Neural progenitor cell (in vitro differentiated cells): ENCODE results near the gene TMEM253. TPM values are rescaled to one million over a fixed set of nuclear protein-coding genes. Genes with fewer than 3 reads are reported as not detected.
A peak's percentile ranks its signal among the peaks of the same experiment; 100 is the strongest.

Experiments used
- DNase-seq: peaks from one replicate; pipeline ENCODE4 v3.0.0-alpha.2; 2016; ENCODE audit warnings: low spot score
- H2AFZ ChIP-seq: fragments of 200-600 bp; sonication (generic); replicated peaks from 2 replicates; pipeline ENCODE4 v1.6.1; 2016; ENCODE audit warnings: antibody characterized with exemption
- H3F3A ChIP-seq: fragments of 200-600 bp; sonication (generic); 2 replicates; pipeline ENCODE4 v1.6.1; 2016; ENCODE audit warnings: antibody characterized with exemption, low read depth
- H3K27ac ChIP-seq: fragments of 200-600 bp; sonication (generic); 2 replicates; pipeline ENCODE4 v1.5.1; 2016; ENCODE audit warnings: mild to moderate bottlenecking
- H3K27me3 ChIP-seq: fragments of 200-600 bp; sonication (generic); 2 replicates; pipeline ENCODE4 v1.6.1; 2016; ENCODE audit warnings: mild to moderate bottlenecking, moderate library complexity
- H3K36me3 ChIP-seq: fragments of 200-600 bp; sonication (generic); 2 replicates; pipeline ENCODE4 v1.5.1; 2016
- H3K4me1 ChIP-seq: fragments of 200-600 bp; sonication (generic); 2 replicates; pipeline ENCODE4 v1.6.1; 2016; ENCODE audit warnings: mixed run types
- H3K4me2 ChIP-seq: fragments of 200-600 bp; sonication (generic); 2 replicates; pipeline ENCODE4 v1.6.1; 2016
- H3K4me3 ChIP-seq: fragments of 200-600 bp; sonication (generic); 2 replicates; pipeline ENCODE4 v1.5.1; 2016
- H3K79me2 ChIP-seq: fragments of 200-600 bp; sonication (generic); 2 replicates; pipeline ENCODE4 v1.6.1; 2016; ENCODE audit warnings: low read depth
- H3K9ac ChIP-seq: fragments of 200-600 bp; sonication (generic); 2 replicates; pipeline ENCODE4 v1.6.1; 2016
- H3K9me3 ChIP-seq: fragments of 200-600 bp; sonication (generic); 2 replicates; pipeline ENCODE4 v1.5.1; 2016; ENCODE audit warnings: low read depth
- H4K20me1 ChIP-seq: fragments of 200-600 bp; sonication (generic); 2 replicates; pipeline ENCODE4 v1.6.1; 2016; ENCODE audit warnings: low read depth
- H3K27ac Mint-ChIP-seq: 3 replicates; pipeline ENCODE4 v1.8.0; 2021; ENCODE audit warnings: mixed read lengths
- H3K27me3 Mint-ChIP-seq: 2 replicates; pipeline ENCODE4 v1.8.0; 2022; ENCODE audit warnings: low read depth, mild to moderate bottlenecking, inconsistent platforms, moderate library complexity, mixed read lengths; ENCODE audit not compliant: insufficient read depth
- H3K36me3 Mint-ChIP-seq: 3 replicates; pipeline ENCODE4 v1.8.0; 2021; ENCODE audit warnings: mixed read lengths
- H3K4me1 Mint-ChIP-seq: 3 replicates; pipeline ENCODE4 v1.8.0; 2021; ENCODE audit warnings: mixed read lengths
- H3K4me3 Mint-ChIP-seq: 3 replicates; pipeline ENCODE4 v1.8.0; 2021; ENCODE audit warnings: mild to moderate bottlenecking, moderate library complexity, mixed read lengths
- H3K9me3 Mint-ChIP-seq: 3 replicates; pipeline ENCODE4 v1.8.0; 2020; ENCODE audit warnings: mixed read lengths
- CTCF ChIP-seq: fragments of 200-600 bp; sonication (generic); IDR thresholded peaks from 2 replicates; pipeline ENCODE4 v1.5.1; 2017; ENCODE audit warnings: antibody characterized with exemption, mild to moderate bottlenecking
- EZH2 ChIP-seq: fragments of 200-600 bp; sonication (generic); IDR thresholded peaks from 2 replicates; pipeline ENCODE4 v1.6.1; 2017; ENCODE audit warnings: antibody characterized with exemption, mild to moderate bottlenecking, moderate library complexity
- EZH2phosphoT487 ChIP-seq: fragments of 200-600 bp; sonication (generic); IDR thresholded peaks from 2 replicates; pipeline ENCODE4 v1.6.1; 2017; ENCODE audit warnings: antibody characterized with exemption
- total RNA-seq: library from RNA; depleted of rRNA; stranded (reverse); fragments of >200 nt; gene quantifications from 2 replicates; pipeline ENCODE4 v1.2.3, GENCODE V29; 2015; ENCODE audit warnings: low replicate concordance

The TMEM253 gene
- 0.22 and 1.3 TPM in 2 replicates for total RNA-seq

- peak within 1 kb of the TSS; percentile 87 for H3K4me3 Mint-ChIP-seq
Measured at GRCh38 chr14:21100931-21101330, at the start of gene TMEM253. TMEM253 (plus strand) TSS chr14:21101066; CDS start chr14:21101344, 278 bp downstream.

GRCh38 chr14:21053184-21054122 is 47.4 kb upstream of the TMEM253 start:
- no peaks in the 10 kb centered on the region for H3K36me3 Mint-ChIP-seq
- no peaks in the 10 kb centered on the region for H3F3A ChIP-seq
- H2AFZ ChIP-seq = no peak overlapping the region
- no peak overlapping the region for H3K9ac ChIP-seq
- TF ChIP-seq EZH2phosphoT487 = no peak
- TF ChIP-seq CTCF = no peak
- no peak for TF ChIP-seq EZH2
- no peaks in the 10 kb centered on the region for H3K9me3 Mint-ChIP-seq
- no peaks in the 10 kb centered on the region for H3K79me2 ChIP-seq
- peaks cover 10% of the 10 kb centered on the region for H3K4me1 Mint-ChIP-seq
- no peak for DNase-seq
- H3K27ac Mint-ChIP-seq = no peak overlapping the region
- H3K27me3 ChIP-seq = no peaks in the 10 kb centered on the region
- H3K27ac ChIP-seq = no peak overlapping the region
- no peaks in the 10 kb centered on the region for H4K20me1 ChIP-seq
- no peaks in the 10 kb centered on the region for H3K36me3 ChIP-seq
- peaks cover 2% of the 10 kb centered on the region for H3K27me3 Mint-ChIP-seq
- H3K4me2 ChIP-seq = no peak overlapping the region
- no peaks in the 10 kb centered on the region for H3K9me3 ChIP-seq
- H3K4me1 ChIP-seq = no peaks in the 10 kb centered on the region
- H3K4me3 Mint-ChIP-seq = no peak overlapping the region
- H3K4me3 ChIP-seq = no peak overlapping the region

More at GRCh38 chr14:21100931-21101330, at the start of gene TMEM253:
- Histone ChIP-seq H4K20me1 (peaks cover 12% of the 10 kb centered on the region), H3K27ac (peak within 1 kb of the TSS; percentile 55), H2AFZ (no peak within 1 kb of the TSS), H3K36me3 (no peaks in the 10 kb centered on the region), H3K9ac (no peak within 1 kb of the TSS), H3K9me3 (no peaks in the 10 kb centered on the region), H3F3A (peaks cover 62% of the 10 kb centered on the region), H3K27me3 (no peaks in the 10 kb centered on the region), H3K4me2 (peak within 1 kb of the TSS; percentile 86), H3K79me2 (peaks cover 64% of the 10 kb centered on the region), H3K4me3 (peak within 1 kb of the TSS; percentile 61), H3K4me1 (peaks cover 42% of the 10 kb centered on the region)
- TF ChIP-seq CTCF (no peak), EZH2phosphoT487 (no peak), EZH2 (no peak)
- Mint-ChIP-seq H3K4me1 (peaks cover 67% of the 10 kb centered on the region), H3K36me3 (no peaks in the 10 kb centered on the region), H3K27me3 (peaks cover 8% of the 10 kb centered on the region), H3K27ac (peak within 1 kb of the TSS; percentile 61), H3K9me3 (peaks cover 2% of the 10 kb centered on the region)
- no peak for DNase-seq

- H3K9me3 Mint-ChIP-seq = no peaks in the 10 kb centered on the region
- Histone ChIP-seq H3F3A (no peaks in the 10 kb centered on the region), H3K27ac (no peak overlapping the region), H4K20me1 (no peaks in the 10 kb centered on the region), H3K4me2 (no peak overlapping the region), H3K36me3 (no peaks in the 10 kb centered on the region), H3K9ac (no peak overlapping the region), H3K4me3 (no peak overlapping the region), H3K9me3 (no peaks in the 10 kb centered on the region), H3K4me1 (no peaks in the 10 kb centered on the region), H3K79me2 (no peaks in the 10 kb centered on the region), H3K27me3 (no peaks in the 10 kb centered on the region), H2AFZ (no peak overlapping the region)
- no peak overlapping the region for H3K4me3 Mint-ChIP-seq
- no peak for DNase-seq
- TF ChIP-seq EZH2phosphoT487 (no peak), CTCF (no peak), EZH2 (no peak)
- peaks cover 13% of the 10 kb centered on the region for H3K4me1 Mint-ChIP-seq
- no peak overlapping the region for H3K27ac Mint-ChIP-seq
- no peaks in the 10 kb centered on the region for H3K36me3 Mint-ChIP-seq
- H3K27me3 Mint-ChIP-seq = peaks cover 2% of the 10 kb centered on the region
Measured at GRCh38 chr14:21054123-21054767, 46.6 kb upstream of the TMEM253 start.
